ENCODE data around the gene PPM1A.
"Not testable (repeated sequence)": the region's sequence is repeated elsewhere in the genome, so short reads cannot be mapped to it uniquely, and the experiment has no call there.

The PPM1A gene

DNA sequence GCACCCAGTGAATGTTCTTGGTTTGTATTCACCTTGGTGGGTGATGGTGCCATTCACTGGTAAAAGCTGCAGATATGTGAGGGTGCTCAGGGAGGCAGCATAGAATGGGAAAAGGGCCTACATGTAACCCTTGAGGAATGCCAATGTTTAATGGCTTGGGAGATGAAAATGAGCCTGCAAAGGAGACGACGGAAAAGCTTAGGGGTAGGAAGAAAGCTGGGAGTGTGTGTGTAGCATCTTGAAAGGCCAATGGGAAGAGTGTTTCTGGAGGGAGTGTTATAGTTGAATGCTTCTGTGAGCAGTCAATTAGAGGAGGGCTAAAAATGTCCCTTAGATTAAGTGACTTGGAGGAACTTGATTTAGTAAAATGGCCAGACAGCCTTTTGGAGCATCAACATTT lies 24.9 kb downstream of the PPM1A start:
- DNase-seq = no peak

DNA sequence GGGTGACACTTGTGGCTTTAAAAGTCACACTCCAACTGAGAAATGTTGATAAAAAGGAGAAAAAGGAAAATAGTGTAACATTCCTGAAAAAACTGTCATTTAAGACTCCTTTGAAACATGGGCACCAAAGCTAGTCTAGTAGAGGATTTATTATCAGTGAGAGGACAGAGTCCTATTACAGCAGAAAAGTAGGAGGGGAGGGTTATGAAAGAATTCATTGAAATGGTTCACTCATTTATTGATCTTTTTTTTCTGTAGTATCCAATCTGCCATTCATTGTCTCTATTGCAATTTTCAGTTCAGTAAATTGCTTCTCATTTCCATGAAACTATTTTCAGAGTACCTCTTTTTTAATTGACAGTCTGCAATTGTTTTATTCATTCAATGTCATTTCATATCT lies 25.4 kb downstream of the PPM1A start:
- DNase-seq = no peak

- DNase-seq = no peak
Observed at GRCh38 chr14:60275932-60276331, 26.9 kb downstream of the PPM1A start.

DNA sequence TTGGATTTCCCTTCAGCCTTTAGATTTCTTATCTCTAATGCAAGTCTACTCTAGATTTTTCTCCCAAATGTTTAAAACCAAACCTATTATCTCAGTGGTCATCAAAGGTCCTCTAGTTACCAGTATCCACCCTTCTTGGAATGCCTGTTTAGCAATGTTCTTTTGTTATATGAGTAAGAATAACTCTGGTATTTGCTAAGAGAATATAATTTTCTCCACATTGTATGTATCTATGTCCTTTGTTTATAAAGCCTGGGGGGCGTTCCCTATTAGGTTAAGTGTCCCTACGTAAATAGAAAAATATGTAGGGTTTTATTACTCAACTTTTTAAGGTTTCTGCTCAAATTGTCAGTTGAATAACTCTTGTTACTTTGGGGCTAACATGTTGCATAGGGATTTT lies 27.3 kb downstream of the PPM1A start:
- no peak for DNase-seq

GRCh38 chr14:60277605-60278190 lies 28.7 kb downstream of the PPM1A start:
- DNase-seq = no peak

- DNase-seq = no peak
Observed at GRCh38 chr14:60278350-60278749, 29.3 kb downstream of the PPM1A start.

GRCh38 chr14:60287452-60287851 lies 38.4 kb downstream of the PPM1A start:
- no peak for DNase-seq

DNA sequence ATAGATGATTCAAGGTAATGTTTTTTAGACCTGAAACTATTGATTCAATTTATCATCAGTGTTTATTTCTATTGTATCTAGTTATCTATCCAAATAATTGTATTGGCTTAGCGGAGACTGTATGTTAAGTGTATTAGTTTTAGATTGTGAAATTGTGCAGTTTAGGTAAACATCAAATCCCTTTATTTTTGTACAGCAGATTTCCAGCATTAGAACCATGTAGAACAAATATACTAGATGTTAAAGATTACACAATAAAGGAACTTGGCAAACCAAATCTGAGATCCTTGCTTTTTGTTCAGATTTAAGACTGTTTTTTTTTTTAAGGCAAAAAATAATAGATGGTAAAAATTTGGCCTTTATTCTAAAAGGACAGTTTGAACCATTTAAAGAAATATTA lies 39.3 kb downstream of the PPM1A start:
- no peak for DNase-seq

DNA sequence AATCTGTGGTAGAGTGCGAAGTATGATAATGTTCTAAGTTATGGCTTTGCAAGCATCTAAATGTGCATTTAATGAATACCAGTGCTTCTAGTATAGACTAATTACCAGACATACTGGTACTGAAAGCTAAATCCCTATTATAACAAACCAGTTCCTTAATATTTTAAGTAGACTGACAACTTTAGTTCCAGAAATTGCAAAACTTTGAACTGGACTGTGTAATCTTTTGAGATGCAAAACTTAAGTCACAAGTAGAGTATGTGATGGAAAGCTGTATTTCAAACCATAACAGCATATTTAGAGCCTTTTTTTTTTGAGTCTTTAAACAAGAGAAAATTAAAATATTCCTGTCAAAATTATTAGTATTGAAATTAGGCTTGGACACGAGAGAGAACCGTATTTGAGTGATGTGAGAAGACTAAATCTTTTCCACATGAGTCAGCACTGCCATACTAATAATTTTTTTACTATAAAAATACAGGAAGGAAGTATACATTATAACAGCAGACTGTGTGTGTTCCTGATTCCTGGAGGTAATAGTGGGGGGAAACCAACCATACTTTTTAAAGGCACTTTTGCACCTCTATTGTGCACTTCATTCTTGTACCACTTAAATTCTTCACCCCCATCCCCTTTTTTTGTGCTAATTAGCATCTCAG lies 45.5 kb downstream of the PPM1A start:
- no peak for DNase-seq

- DNase-seq = no peak
Observed at GRCh38 chr14:60300019-60300418, 51.0 kb downstream of the PPM1A start.

DNA sequence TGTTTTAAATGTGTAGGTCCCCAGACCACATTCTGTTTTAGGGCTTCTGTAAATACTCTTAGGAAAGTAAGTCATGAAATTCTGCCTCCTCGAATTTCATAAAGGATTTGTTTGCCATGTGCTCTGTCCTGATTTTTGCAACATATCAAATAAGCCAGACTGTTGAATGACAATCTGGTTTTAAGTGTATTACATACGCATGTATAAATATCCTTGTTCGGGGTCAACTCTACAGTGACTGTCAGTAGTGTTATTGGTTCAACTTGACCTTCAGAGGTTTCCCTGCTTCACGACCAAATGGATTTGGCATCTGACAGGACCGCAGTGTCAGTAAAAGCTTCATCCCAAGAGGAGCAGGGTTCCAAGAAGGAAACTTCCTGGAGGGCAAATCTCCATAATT lies 52.7 kb downstream of the PPM1A start:
- no peak for DNase-seq

DNA sequence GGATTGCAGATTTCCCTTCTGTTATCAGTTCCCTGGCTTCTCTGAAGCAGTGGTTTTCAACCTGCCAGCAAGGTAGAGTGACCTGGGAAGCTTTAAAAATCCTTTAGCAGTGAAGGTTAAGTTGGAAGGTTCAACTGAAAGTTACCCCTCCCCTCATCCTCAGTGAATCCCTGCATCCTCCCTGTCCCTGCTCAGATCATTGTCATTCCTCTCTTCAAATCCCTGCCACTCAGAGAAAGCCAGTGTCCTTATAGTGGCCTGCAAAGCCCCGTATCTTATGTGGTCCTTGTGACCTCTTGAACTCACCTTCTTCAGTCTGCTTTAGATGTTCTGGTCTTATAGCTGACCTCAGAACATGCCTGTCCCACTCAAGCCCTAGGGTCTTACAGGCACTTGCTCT lies 53.6 kb downstream of the PPM1A start:
- DNase-seq = no peak

- DNase-seq = no peak
Observed at GRCh38 chr14:60303745-60304144, 54.7 kb downstream of the PPM1A start.

- no peak for DNase-seq
Observed at GRCh38 chr14:60304509-60304908, 55.5 kb downstream of the PPM1A start.

- DNase-seq = no peak
Observed at GRCh38 chr14:60309867-60310552, 61.0 kb downstream of the PPM1A start.

GRCh38 chr14:60311417-60311816 lies 62.4 kb downstream of the PPM1A start:
- DNase-seq = no peak

DNA sequence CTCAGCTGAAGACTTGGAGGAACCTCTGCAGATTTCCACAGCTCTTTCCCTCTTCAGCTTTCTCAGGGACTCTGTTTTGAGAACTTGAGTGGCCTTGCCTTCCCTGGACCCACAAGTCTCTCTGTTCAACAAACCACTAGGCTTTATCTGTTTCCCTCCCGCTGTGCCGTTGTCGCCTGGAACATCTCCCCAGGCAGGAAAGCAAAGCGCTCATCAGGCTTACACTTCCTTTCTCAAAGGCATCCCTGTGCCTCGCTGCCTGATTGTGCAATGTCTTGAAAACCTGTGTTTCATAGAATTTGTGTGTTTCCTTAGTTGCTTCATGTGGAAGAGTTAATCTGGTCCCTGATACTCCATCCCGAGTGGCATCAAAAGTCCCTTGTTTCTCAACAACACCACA lies 64.1 kb downstream of the PPM1A start:
- no peak for DNase-seq

- DNase-seq = no peak
Observed at GRCh38 chr14:60315196-60315990, 66.4 kb downstream of the PPM1A start.

DNA sequence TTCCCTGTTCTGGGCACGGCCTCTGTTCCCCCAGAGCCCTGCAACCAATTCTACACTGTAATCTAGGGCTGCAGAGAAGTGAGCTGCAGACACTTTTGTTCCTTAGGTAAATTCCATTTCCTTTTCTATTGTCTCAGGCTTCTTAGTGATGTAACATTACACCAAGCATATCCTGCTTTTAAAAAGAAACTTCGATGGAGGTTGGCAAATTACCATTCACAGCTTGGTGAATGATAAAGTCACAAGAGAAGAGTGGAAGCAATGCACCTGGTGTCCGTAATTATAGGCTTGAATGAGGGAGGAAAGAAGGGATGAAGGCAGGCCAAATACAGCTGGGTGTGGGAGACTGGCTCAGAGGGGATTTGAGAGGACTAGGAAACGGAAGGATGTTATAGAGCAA lies 68.6 kb downstream of the PPM1A start:
- no peak for DNase-seq

GRCh38 chr14:60320860-60321259 lies 71.8 kb downstream of the PPM1A start:
- not testable (repeated sequence) for DNase-seq

- no peak for DNase-seq
Observed at GRCh38 chr14:60323199-60323896, 74.3 kb downstream of the PPM1A start.

GRCh38 chr14:60324837-60325236 lies 75.8 kb downstream of the PPM1A start:
- no peak for DNase-seq

GRCh38 chr14:60326274-60326673 lies 77.3 kb downstream of the PPM1A start:
- no peak for DNase-seq

Data from stimulated activated CD4-positive, alpha-beta T cell treated with anti-CD3 and anti-CD28 coated beads, Interleukin-4, amount 100 ng/mL, for 4 hours (primary cell).